Stimulated activated CD4-positive, alpha-beta T cell treated with anti-CD3 and anti-CD28 coated beads, TNF-alpha, amount 100 ng/mL, for 48 hours (primary cell): ENCODE results near the gene RCVRN.

ENCODE experiments used
- DNase-seq, 3 donors: peaks; one replicate each; pipeline ENCODE4 v3.0.0-alpha.2; 2020; ENCODE audit warnings: low read depth in 3 of 3

Gene RCVRN

GRCh38 chr17:9898812-9899211, 6.3 kb downstream of the RCVRN start:
- no peak for DNase-seq

GRCh38 chr17:9897372-9897968, 7.6 kb downstream of the RCVRN start:
- DNase-seq = no peak

GRCh38 chr17:9895923-9896322, 9.1 kb downstream of the RCVRN start:
- DNase-seq = no peak

GRCh38 chr17:9894231-9894630, 10.8 kb downstream of the RCVRN start:
- DNase-seq = no peak

- no peak for DNase-seq
These were observed 11.6 kb downstream of the RCVRN start for GRCh38 chr17:9893411-9894012.

- DNase-seq = no peak
These were observed 14.9 kb downstream of the RCVRN start for GRCh38 chr17:9890124-9890523.

DNA sequence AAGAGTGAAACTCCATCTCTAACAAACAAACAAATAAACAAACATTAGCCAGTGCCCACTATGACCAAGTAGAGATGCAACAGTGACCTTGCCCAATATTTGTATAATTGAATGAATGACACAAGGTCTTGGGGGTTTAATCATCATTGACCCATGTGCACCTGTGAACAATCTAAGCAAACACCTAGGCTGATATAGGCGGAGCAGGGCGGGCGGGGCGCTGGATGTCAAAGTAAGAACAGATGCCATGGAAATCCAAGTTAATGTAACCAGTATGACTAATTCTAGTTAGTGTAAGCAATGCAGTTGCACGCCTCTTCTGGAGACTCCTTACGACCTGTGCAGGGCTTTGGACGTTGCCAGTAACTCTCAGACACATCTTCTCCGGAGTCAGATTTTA, 17.6 kb downstream of the RCVRN start:
- DNase-seq = no peak

- no peak for DNase-seq
These were observed 18.7 kb downstream of the RCVRN start for GRCh38 chr17:9886141-9886930.

- DNase-seq = no peak
These were observed 21.6 kb downstream of the RCVRN start for GRCh38 chr17:9883451-9883850.

GRCh38 chr17:9880582-9880999, 24.5 kb downstream of the RCVRN start:
- no peak for DNase-seq

DNA sequence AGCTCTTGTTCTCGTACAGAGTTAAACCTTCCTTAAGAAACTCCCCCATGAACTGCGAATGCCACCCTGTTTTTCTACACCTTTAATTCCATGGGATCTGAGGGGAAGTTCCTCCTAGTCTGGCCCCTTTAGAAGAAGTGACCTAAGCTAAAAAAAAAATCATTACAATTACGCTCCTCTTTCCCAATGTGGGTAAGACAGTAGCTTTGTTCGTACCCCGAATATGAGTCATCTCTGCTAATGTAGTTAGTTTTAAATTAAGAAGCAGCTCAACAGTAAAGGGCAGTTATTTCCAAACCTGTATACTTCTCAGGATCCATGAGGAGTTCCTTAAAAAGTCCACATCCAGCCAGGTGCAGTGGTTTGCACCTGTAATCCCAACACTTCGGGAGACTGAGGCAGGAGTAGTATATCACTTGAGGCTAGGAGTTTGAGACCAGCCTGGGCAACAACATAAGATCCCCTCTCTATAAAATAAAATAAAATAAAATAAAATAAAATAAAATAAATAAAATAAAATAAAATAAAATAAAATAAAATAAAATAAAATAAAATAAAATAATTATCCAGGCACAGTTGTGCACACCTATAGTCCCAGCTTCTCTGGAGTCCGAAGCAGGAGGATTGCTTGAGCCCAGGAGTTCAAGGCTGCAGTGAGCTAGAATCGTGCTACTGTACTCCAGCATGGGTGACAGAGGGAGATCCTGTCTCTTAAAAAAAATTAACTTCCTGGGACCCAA, 26.1 kb downstream of the RCVRN start:
- no peak for DNase-seq

GRCh38 chr17:9878356-9878755, 26.7 kb downstream of the RCVRN start:
- no peak for DNase-seq

DNA sequence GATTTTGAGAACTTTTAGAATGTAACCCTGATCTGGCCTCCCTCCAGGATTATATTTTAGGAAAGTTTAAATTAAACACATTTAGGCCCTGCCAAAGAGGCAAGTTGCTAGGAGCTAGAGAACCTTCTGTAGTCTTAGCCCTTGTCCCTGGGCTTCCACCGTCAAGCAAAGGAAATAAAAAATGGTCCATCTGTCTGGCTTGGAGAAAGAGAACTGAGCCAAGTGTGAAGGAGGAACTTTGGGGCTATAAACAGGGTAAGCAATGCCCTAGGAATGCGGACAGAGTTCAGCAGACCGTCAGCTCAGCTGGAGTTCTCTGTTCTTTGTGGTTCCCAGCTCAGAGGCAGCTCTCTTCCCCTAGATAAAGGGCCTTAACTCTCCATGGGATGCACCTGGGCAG, 29.6 kb downstream of the RCVRN start:
- no peak for DNase-seq

- no peak for DNase-seq
These were observed 30.3 kb downstream of the RCVRN start for GRCh38 chr17:9874722-9875121.

DNA sequence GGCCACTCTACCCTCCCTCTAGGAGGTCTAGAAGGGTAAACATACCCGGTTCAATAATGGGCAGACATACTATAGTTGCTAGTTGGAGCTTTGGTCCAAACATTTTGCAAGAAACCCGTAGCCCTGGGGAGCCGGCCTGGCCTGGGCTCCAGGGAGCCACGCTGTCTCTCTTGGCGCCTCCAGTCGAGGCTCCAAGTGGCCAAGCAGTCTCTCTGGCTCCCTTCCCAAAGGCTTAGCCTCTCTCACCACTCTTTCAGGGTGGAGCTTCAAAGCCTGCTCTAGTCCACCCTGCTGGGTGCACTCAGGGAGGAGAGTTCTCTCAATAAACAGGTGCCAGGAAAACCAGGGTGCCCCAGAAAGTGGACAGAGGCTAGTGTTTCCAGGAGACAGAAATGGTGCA, 32.2 kb downstream of the RCVRN start:
- no peak for DNase-seq

DNA sequence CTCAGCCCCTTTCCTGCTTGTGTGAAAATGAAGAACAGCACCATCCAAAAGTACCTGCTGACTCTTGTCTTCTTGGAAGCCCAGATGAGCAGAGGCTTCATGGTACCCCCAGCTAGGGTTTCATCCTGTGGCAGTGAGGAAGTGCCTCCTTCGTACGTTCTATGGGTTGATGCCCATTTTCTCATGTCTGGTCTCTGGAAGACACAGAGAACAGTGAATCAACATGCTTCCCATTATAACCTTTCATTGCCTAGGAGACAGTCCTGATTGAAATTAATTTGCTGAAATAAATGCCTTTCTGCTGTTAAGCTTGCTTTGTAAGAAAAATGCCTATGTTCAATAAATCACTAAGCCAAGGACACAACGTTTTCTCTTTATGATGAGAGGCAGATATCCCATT, 36.5 kb downstream of the RCVRN start:
- no peak for DNase-seq

DNA sequence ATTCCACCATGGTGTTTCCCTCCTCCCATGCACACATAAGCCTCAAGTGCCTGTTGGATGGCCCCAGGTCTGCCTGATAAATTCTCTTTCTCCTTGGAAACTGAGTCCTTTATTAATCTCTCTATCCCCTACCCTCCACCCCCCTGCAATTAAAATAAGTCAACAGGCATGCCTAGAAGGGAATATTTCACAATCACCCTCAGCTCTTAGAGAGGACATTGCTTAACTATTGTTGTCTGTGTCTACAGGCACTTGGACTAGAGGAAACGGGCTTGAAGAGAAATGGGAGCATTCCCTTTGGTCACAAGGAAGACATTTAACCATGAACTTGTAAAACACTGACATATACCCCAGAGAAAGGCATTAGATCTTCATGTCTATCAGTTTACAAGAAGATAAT, 39.5 kb downstream of the RCVRN start:
- DNase-seq = no peak

GRCh38 chr17:9862949-9863348, 42.1 kb downstream of the RCVRN start:
- no peak for DNase-seq

GRCh38 chr17:9862220-9862619, 42.9 kb downstream of the RCVRN start:
- DNase-seq = no peak

DNA sequence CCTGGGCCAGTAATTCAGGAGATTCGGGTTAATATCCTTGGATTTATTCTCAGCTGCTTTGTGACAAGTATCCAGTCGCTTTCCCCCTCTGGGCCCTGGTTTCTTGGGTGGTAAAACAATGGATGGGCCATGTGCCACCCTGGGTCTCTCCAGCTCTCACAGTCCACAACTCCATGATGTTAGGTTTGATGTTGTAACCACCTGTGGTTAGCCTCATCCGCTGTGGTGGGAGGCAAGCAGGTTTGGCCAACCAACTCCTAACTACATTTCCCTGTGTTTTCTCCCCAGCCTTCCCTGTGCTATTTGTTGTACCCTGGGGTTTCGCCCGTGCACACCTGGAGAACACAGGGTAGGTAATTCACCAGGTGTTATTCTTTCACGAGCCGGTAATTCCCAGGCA, 44.2 kb downstream of the RCVRN start:
- DNase-seq = no peak

- no peak for DNase-seq
These were observed 45.3 kb downstream of the RCVRN start for GRCh38 chr17:9859781-9860180.

DNA sequence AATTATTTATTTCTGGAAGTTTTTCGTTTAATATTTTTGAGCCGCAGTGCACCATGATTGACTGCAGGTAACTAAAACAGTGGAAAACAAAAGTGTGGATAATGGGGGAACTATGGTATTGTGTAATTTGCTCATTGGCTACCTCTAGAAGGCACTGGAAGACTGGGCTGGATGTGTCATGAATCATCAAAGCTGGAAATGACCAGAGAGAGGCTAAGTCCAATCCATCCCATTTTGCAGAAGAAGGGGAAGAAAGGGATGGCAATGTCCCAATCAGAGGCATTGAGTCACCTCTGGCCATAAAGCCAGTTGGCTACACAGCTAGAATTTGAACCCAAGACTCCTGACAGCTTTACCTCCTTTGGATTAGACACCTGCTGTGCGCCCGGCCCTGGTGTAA, 50.0 kb downstream of the RCVRN start:
- DNase-seq = no peak

- no peak for DNase-seq
These were observed 50.8 kb downstream of the RCVRN start for GRCh38 chr17:9854255-9854654.
